ENCODE data around the gene CAV1. TPM values are rescaled to one million over a fixed set of nuclear protein-coding genes. Genes with fewer than 3 reads are reported as not detected.

CAV1 gene
- total and polyA plus RNA-seq, 4 donors = 121 to 616 (median 323) TPM

DNA sequence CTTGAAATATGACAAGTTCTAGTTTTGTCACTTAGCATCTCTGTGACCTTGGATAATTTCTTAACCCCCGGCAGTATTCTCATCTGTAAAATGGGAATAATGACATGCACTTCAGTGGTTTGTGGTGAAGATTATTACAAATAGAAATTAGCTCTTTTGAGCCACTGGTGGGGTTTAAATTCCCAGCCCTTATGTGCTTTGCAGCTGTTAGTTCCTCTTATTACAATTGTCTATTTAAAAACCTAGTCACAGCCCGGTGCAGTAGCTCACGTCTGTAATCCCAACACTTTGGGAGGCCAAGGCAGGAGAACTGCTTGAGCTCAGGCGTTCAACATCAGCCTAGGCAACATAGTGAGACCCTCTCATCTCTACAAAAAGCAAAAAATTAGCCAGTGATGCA lies 30.1 kb downstream of the CAV1 start:
- 57 to 61% methylated on average over 4 of the region's 4 CpGs for WGBS, 2 donors
- H3K4me3 ChIP-seq = no peak overlapping the region
- H3K4me1 ChIP-seq (ENCODE audit: control insufficient read depth in 5 of 5, insufficient read depth in 5 of 5, low read length in 5 of 5) = peaks cover 0 to 31% (median 3%) of the 10 kb centered on the region in 5 donors
- no peak overlapping the region for H3K9ac ChIP-seq (ENCODE audit: insufficient read depth in 1 of 2, low read length in 2 of 2)
- peaks cover 0 to 19% (median 10%) of the 10 kb centered on the region in 4 donors for H3K36me3 ChIP-seq (ENCODE audit: control insufficient read depth in 4 of 4, insufficient read depth in 4 of 4, low read length in 4 of 4)
- H3K27ac ChIP-seq (ENCODE audit: low read depth in 1 of 2, low read length in 1 of 2) = peak overlapping the region in 1 of 2 donors; percentile 9
- DNase-seq = no peak
- TF ChIP-seq, protein P1, sequence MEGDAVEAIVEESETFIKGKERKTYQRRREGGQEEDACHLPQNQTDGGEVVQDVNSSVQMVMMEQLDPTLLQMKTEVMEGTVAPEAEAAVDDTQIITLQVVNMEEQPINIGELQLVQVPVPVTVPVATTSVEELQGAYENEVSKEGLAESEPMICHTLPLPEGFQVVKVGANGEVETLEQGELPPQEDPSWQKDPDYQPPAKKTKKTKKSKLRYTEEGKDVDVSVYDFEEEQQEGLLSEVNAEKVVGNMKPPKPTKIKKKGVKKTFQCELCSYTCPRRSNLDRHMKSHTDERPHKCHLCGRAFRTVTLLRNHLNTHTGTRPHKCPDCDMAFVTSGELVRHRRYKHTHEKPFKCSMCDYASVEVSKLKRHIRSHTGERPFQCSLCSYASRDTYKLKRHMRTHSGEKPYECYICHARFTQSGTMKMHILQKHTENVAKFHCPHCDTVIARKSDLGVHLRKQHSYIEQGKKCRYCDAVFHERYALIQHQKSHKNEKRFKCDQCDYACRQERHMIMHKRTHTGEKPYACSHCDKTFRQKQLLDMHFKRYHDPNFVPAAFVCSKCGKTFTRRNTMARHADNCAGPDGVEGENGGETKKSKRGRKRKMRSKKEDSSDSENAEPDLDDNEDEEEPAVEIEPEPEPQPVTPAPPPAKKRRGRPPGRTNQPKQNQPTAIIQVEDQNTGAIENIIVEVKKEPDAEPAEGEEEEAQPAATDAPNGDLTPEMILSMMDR (IDR thresholded peaks at IDR 0.05; ENCODE audit: control extremely low read depth, extremely low read depth) = no peak
- no peaks in the 10 kb centered on the region for H3K27me3 ChIP-seq (ENCODE audit: control insufficient read depth in 3 of 3, insufficient read depth in 3 of 3, low read length in 2 of 3)
- ATAC-seq (ENCODE audit: insufficient read depth, low FRiP score) = no peak
- no peaks in the 10 kb centered on the region for H3K9me3 ChIP-seq (ENCODE audit: control insufficient read depth in 4 of 4, insufficient read depth in 3 of 4, low read length in 3 of 4)

DNA sequence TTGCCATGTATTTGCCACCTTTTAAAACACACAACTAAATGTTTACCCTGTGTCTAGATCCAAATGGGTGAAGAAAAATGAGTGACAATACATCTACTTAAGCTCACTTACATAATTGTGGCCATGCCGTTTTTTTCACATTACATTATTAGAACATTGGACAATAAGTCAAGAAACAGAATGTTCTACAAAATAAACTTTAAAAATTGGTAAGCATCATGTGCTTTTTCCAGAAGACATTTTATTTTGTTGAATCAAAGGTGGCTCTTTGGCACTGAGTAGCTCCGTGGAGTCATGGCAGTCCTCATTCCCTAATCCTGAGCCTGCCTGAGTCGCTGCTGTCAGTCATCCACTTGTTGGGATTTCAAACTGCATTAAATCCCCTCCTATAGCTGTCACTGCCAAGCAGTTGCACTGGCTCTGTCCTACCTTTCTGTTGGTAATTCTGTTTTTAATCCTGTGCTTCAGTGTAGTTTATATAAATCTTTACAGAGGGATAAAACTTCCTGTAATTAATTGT lies 32.3 kb downstream of the CAV1 start:
- peaks cover 0 to 19% (median 13%) of the 10 kb centered on the region in 4 donors for H3K36me3 ChIP-seq (ENCODE audit: control insufficient read depth in 4 of 4, insufficient read depth in 4 of 4, low read length in 4 of 4)
- no peak for ATAC-seq (ENCODE audit: insufficient read depth, low FRiP score)
- 72 to 83% methylated on average over 3 of the region's 3 CpGs for WGBS, 2 donors
- no peak for DNase-seq
- H3K4me1 ChIP-seq (ENCODE audit: control insufficient read depth in 5 of 5, insufficient read depth in 5 of 5, low read length in 5 of 5) = peaks cover 0 to 26% (median 6%) of the 10 kb centered on the region in 5 donors
- TF ChIP-seq, protein P1 (IDR thresholded peaks at IDR 0.05; ENCODE audit: control extremely low read depth, extremely low read depth) = no peak
- no peaks in the 10 kb centered on the region for H3K9me3 ChIP-seq (ENCODE audit: control insufficient read depth in 4 of 4, insufficient read depth in 3 of 4, low read length in 3 of 4)
- H3K27ac ChIP-seq (ENCODE audit: low read depth in 1 of 2, low read length in 1 of 2) = peak overlapping the region; percentile 54 to 56
- H3K27me3 ChIP-seq (ENCODE audit: control insufficient read depth in 3 of 3, insufficient read depth in 3 of 3, low read length in 2 of 3) = no peaks in the 10 kb centered on the region
- no peak overlapping the region for H3K9ac ChIP-seq (ENCODE audit: insufficient read depth in 1 of 2, low read length in 2 of 2)
- H3K4me3 ChIP-seq = no peak overlapping the region

DNA sequence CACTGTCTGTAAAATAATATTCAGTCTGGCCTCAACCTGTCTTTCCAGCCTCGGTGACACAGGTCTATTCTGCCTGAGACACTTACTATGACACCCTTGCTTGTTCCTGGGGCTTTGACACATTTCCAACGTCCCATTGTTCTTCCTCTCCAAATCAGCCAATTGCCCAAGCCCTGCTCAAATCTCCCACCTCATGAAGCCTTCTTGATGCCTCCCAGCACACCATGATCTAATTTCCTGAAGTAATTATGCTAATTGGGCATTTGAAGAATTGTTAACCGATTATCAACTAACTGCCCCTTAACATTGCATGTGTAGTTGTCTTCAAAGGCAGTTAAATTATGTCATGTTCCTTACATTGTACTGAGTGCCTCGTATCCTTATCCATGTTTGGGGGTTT lies 33.1 kb downstream of the CAV1 start:
- WGBS, 2 donors = 70 to 85% methylated on average over 4 of the region's 4 CpGs
- TF ChIP-seq, protein P1 (IDR thresholded peaks at IDR 0.05; ENCODE audit: control extremely low read depth, extremely low read depth) = no peak
- no peak overlapping the region for H3K9ac ChIP-seq (ENCODE audit: insufficient read depth in 1 of 2, low read length in 2 of 2)
- H3K4me3 ChIP-seq = no peak overlapping the region
- DNase-seq (no peak), ATAC-seq (ENCODE audit: insufficient read depth, low FRiP score) (no peak)
- H3K9me3 ChIP-seq (ENCODE audit: control insufficient read depth in 4 of 4, insufficient read depth in 3 of 4, low read length in 3 of 4) = no peaks in the 10 kb centered on the region
- peaks cover 0 to 31% (median 6%) of the 10 kb centered on the region in 5 donors for H3K4me1 ChIP-seq (ENCODE audit: control insufficient read depth in 5 of 5, insufficient read depth in 5 of 5, low read length in 5 of 5)
- peaks cover 0 to 18% (median 11%) of the 10 kb centered on the region in 4 donors for H3K36me3 ChIP-seq (ENCODE audit: control insufficient read depth in 4 of 4, insufficient read depth in 4 of 4, low read length in 4 of 4)
- peak overlapping the region in 1 of 2 donors; percentile 56 for H3K27ac ChIP-seq (ENCODE audit: low read depth in 1 of 2, low read length in 1 of 2)
- H3K27me3 ChIP-seq (ENCODE audit: control insufficient read depth in 3 of 3, insufficient read depth in 3 of 3, low read length in 2 of 3) = no peaks in the 10 kb centered on the region

Measured in lung (tissue), 12 donors.